Motor neuron (in vitro differentiated cells): ENCODE measurements around the gene COX8C. TPM values are rescaled to one million over a fixed set of nuclear protein-coding genes. Genes with fewer than 3 reads are reported as not detected.

Source experiments
- ATAC-seq, 8 experiments: fragments of 200-7000 bp; cut with Tn5 transposase; replicated peaks in 6 of 8; 2 replicates each; pipeline ENCODE4 v1.8.0; 2021; ENCODE audit warnings: mild to moderate bottlenecking in 8 of 8, moderate library complexity in 8 of 8
- H3K27ac ChIP-seq, 2 donors: fragments of 250-450 bp; sonication (Bioruptor Pico); 2 replicates each; pipeline ENCODE4 v1.9.0; 2021; ENCODE audit warnings: antibody characterized with exemption in 2 of 2, mild to moderate bottlenecking in 2 of 2, moderate library complexity in 1 of 2
- H3K4me1 ChIP-seq, 2 donors: fragments of 250-450 bp; sonication (Bioruptor Pico); replicated peaks in 1 of 2; 2 replicates each; pipeline ENCODE4 v1.6.1; 2021; ENCODE audit warnings: antibody characterized with exemption in 2 of 2, mild to moderate bottlenecking in 2 of 2, moderate library complexity in 1 of 2
- H3K4me3 ChIP-seq, 5 donors: fragments of 250-450 bp; sonication (Bioruptor Pico); 2 replicates each; pipeline ENCODE4 v1.9.0; 2021; ENCODE audit warnings: antibody characterized with exemption in 5 of 5, mild to moderate bottlenecking in 5 of 5, moderate library complexity in 4 of 5
- WGBS, 10 experiments: fragments of 450-650 bp; shearing (Covaris generic); methylation state at CpG; one replicate each; pipeline ENCODE4 v1.0.0; 2022; 5-methylcytosine and 5-hydroxymethylcytosine counted together
- in situ Hi-C, 9 experiments: fragments of 400-800 bp; cut with MboI; loops; one replicate each; pipeline ENCODE4 v1.15.0; 2021; ENCODE audit warnings: low sequenced_read_pairs in 9 of 9, low pct_unique_long_range_greater_than_20kb in 2 of 9; ENCODE audit not compliant: unreplicated experiment in 9 of 9
- total RNA-seq, 8 experiments: library from RNA; unstranded; fragments of 300-600 nt; gene quantifications; 2 replicates each; pipeline versions ENCODE4 v1.2.3 to v1.2.4, GENCODE V29; 2022

COX8C gene
- total RNA-seq, 8 experiments from 2014 or later, result 0.55 to 1.3 TPM; not detected in 6

DNA sequence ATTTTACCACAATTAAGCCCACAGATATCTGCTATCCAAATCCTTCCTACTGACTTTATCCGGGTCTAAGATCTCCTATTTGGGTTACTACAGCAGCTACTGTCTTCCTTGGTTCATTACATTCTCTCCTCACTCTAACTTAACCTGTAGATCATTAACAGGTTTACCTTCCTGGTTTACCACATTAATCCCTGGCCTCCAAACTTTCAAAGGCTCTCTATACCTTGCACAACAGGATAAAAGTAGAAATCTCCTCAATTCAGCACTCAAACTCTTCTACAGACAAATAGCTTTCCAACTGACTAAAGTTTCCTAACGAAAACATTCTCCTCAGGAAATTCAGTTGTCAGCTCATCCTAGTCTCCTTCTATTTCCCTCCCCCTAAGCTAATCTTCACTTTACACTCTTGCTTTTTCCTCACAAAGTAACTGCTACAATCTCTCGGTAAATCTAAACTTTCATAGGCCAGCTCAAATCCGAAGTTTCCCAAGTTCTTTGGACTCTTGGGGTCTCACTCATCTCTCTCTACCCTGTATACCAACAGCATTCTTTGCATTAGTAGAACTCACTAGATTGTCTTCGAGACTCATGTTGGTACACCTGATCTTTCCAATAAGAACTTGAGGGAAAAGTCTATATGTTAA lies 16.9 kb upstream of the COX8C start:
- H3K4me1 ChIP-seq, result peaks cover 14% of the 10 kb centered on the region in 2 donors
- no peak for ATAC-seq
- in situ Hi-C loops, result no loop called here
- WGBS, 10 experiments, result 50 to 84% (median 80%) methylated on average over 2 to 5 of the region's 5 CpGs
- no peak overlapping the region for H3K27ac ChIP-seq
- no peak overlapping the region for H3K4me3 ChIP-seq

DNA sequence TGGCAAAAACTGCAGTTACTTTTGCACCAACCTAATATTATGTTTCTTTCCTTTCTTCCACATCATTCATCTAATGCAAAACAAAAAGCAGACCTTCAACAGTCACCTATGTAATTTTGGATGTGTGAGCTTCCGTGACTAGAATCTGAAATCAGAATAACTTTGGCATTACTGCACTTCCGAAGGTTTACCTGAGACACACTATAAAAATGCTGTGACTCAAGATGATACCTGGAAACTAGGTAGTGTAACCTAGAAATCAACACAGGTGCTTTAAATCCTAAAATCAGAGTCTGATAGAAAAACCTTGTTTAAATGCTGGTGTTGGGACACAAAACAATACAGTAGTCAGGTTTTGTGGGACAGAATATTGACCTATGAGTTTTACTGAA lies 16.4 kb upstream of the COX8C start:
- 83 to 100% (median 100%) methylated on average over 1 to 2 of the region's 2 CpGs; no CpG with 5 or more reads in 5 of the 10 experiments for WGBS, 10 experiments
- ATAC-seq, result no peak
- Histone ChIP-seq H3K4me1 (peaks cover 14% of the 10 kb centered on the region in 2 donors), H3K4me3 (no peak overlapping the region), H3K27ac (no peak overlapping the region)
- in situ Hi-C loops, result no loop called here

DNA sequence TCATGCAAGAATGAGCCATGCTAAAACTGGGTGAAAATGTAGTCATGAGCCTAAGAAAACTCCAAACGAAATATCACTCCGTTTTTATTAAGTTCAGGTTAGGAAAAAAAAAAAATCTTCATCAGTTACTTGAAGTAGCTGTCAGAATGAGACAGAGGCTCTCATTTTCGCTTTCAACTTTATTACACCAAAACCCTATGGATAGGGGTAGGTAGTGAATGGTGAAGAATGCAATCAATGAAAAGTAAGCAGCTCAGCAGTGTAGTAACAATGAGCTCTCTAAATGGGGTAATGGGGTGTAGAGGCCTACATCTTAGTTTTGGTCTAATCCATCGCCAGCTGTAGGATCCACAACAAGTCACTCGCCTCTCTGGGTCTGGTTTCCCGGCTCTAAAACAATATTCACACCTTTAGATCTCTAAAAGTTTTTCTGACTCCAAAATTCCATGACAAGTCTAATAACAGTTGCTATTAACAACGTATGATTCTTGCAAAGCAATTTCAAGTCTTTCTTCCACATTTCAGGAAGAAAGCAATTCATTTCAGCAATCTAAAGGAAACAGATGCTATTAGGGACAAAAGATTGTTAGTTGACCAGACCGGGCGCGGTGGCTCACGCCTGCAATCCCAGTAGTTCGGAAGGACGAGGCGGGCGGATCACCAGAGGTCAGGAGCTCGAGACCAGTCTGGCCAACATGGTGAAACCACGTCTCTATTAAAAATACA lies 15.8 kb upstream of the COX8C start:
- in situ Hi-C loops, result no loop called here
- 0 to 84% (median 55%) methylated on average over 1 to 11 of the region's 17 CpGs for WGBS, 10 experiments
- Histone ChIP-seq H3K4me1 (peaks cover 14% of the 10 kb centered on the region in 2 donors), H3K4me3 (peak overlapping the region; percentile 80 to 98 (median 92)), H3K27ac (no peak overlapping the region)
- ATAC-seq, result no peak

DNA sequence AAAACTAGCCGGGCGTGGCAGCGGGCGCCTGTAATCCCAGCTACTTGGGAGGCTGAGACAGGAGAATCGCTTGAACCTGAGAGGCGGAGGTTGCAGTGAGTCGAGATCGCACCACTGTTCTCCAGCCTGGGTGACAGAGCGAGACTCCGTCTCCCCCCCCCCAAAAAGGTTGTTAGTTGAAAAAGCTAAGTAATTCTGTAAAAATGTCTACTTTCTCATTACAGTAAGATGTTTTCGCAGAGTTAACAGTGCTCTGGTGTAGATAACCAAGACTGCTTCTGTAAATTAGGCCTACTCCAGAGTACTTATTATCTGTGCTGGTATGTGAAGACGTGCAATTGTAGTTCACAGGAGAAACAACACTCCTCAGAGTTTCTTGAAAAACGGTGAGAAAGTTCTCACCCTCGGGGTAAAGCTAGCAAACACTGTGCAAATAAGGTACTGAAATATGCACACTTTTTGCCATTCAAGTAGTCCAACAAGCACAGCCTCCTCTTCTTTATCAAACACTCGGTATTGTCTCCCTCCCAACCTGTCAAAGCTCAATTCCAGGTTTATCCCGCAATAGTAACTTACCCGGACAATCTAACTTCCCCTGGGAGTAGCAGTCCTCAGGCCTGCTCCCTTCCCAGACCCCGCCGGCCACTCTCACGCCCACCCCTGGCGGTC lies 15.1 kb upstream of the COX8C start:
- Histone ChIP-seq H3K4me3 (peak overlapping the region; percentile 80 to 98 (median 92)), H3K4me1 (peaks cover 14% of the 10 kb centered on the region in 2 donors), H3K27ac (peak overlapping the region; percentile 95 to 97)
- ATAC-seq, result peak in 1 of 8 experiments; percentile 5
- in situ Hi-C loops, result no loop called here
- 0 to 47% (median 15%) methylated on average over 2 to 10 of the region's 21 CpGs for WGBS, 10 experiments

DNA sequence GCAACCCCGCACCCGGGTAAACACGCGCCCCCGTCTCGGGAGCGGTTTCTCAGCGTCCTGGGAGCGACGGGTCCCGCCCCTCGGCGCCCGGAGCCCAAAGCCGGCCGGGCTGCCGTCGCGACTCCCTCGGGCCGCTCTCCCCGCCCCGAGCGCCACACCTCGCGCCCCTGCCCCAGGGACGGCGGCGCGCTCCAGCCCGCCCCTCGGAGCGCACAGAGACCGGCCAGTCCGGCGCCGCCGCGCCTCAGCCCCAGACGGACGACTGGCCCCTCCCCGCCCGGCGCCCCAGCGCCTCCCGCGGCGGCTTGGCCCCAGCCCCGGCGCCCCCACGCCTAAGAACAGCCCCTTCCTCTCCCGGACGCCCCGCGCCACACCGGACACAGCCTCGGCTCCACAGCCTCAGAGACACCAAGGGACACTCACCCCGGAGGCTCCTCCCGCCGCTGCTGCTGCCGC lies 14.6 kb upstream of the COX8C start:
- Histone ChIP-seq H3K27ac (peak overlapping the region; percentile 95 to 97), H3K4me3 (peak overlapping the region; percentile 80 to 98 (median 92)), H3K4me1 (peaks cover 14% of the 10 kb centered on the region in 2 donors)
- WGBS, 10 experiments, result no CpG with 5 or more reads among the region's 61 CpGs
- peak; percentile 70 to 83 (median 81) for ATAC-seq
- in situ Hi-C loops, result no loop called here

DNA sequence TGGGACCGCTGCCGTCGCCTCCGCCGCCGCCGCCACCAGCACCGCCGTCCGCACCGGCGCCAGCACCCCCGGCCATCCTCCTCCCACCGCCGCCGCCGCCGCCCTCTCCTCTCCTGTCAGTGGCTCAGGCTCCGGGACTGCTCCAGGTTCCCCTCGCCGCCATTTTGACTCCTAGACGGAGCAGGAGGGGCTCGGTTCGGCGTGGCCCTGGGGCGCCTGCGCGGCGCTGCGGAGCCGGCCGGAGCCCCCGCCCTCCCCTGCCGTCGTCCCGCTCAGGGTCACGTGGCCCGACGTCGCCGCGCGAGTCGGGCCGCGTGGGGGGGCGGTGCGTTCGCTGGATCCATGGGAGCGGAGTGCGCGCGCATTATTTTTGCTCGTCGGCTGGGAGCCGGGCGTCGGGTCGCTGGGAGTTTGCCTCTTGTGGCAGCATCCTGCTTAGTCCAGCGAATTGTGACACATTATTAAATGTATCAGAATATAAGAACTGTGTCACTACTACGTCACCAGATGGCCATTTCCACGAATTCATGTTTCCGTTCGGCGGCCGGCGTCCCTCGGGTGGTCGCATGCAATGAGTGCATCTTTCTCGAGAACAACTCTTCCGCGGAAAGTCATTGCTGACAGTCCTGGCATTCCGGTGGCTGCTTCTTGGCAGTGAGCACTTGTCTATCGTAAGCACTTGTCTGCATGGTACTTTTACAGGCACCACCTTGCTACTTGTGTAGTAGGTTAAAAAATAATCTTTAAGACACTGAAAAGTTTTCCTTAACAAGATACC lies 13.9 kb upstream of the COX8C start, which contains the start of gene BTBD7:
Gene BTBD7 (minus strand): TSS at position 184 of the 778 bp plus-strand sequence. CDS start 36,985 bp downstream, outside the sequence.
- in situ Hi-C loops, result no loop called here
- H3K4me3 ChIP-seq, result peak within 1 kb of the TSS; percentile 80 to 98 (median 92)
- peaks cover 14% of the 10 kb centered on the region in 2 donors for H3K4me1 ChIP-seq
- peak within 1 kb of the TSS; percentile 95 to 97 for H3K27ac ChIP-seq
- 0 to 7% (median 0%) methylated on average over 2 to 34 of the region's 74 CpGs; no CpG with 5 or more reads in 2 of the 10 experiments for WGBS, 10 experiments
- ATAC-seq, result peak; percentile 86 to 92 (median 91)

DNA sequence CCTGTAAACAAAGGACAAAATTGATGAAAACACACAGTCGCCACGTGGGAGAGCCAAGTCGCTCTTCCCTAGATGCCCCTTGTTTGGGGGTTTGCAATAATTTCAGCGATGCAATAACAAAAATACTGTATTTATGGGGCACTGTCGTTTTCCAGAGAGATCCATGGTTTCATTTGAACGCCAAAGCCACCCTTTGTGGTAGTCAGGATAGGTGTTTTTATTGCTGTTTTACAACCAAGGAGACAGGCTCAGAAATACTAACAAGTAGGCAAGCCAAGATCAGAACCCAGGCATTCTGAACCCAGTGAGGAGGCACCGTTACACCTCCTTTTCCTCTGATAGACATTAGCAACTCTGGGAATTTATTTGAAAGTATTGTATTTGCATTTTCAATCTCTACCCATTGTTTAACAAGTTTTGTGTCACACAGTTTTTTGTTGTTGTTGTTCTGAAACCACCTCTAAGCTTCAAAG lies 13.3 kb upstream of the COX8C start:
- ATAC-seq, result no peak
- Histone ChIP-seq H3K4me3 (peak overlapping the region; percentile 80 to 98 (median 92)), H3K4me1 (peaks cover 14% of the 10 kb centered on the region in 2 donors), H3K27ac (peak overlapping the region; percentile 28 to 43)
- WGBS, 10 experiments, result 0 to 34% (median 7%) methylated on average over 1 to 7 of the region's 7 CpGs
- in situ Hi-C loops, result no loop called here

DNA sequence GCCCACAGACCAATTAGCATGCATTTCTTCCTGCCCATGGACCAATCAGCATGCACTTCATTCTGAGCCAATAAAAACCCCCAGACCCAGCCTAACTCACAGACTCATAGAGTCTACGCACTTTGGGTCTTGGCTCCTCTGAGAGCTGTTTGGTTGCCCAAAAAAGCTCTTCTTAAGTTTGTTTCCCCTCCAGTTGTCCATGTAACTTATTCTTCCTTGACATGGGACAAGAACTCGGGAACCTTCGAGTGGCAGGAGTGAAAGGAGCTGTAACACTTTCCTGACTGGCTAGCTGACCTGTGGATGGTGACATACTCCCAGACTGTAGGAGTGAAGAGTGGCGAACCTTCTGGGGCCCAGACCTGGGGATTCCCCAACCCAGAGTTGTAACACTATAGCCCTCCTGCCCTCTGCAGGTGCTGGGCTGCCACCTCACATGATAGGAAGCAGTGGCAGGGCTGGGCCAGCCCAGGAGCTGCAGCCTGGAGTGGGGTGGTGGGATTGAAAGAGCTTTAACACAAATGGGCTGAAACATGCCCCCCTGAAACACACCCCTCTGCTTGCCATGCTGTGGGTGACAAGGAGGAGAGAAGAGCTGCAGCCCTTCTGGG lies 9.7 kb upstream of the COX8C start:
- 75 to 100% (median 90%) methylated on average over 2 to 4 of the region's 4 CpGs; no CpG with 5 or more reads in 5 of the 10 experiments for WGBS, 10 experiments
- H3K4me3 ChIP-seq, result no peak overlapping the region
- H3K4me1 ChIP-seq, result peaks cover 7 to 8% of the 10 kb centered on the region in 2 donors
- in situ Hi-C loops, result no loop called here
- no peak for ATAC-seq
- H3K27ac ChIP-seq, result no peak overlapping the region

DNA sequence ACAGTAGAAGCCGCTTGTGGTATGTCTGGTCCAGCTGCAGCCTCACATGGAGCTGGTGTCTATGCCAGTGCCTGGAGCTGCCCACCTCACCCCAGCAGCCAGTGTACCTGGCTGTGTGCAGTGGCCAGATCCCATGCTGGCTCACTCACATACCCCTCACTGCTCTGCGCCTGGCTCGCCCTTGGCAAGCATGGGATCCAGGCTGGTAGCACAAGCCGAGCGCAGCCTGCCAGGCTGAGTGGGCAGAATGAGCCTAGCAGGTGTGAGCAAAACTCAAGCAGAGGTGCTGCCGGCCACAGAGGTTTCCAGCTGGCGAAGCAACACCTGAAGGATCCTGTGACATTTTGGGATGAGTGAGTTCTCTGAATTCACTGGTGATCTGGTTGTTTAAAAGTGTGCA lies 9.1 kb upstream of the COX8C start:
- no peak for ATAC-seq
- Histone ChIP-seq H3K4me1 (peaks cover 7 to 8% of the 10 kb centered on the region in 2 donors), H3K4me3 (no peak overlapping the region), H3K27ac (no peak overlapping the region)
- in situ Hi-C loops, result no loop called here
- 40 to 100% (median 79%) methylated on average over 1 to 6 of the region's 7 CpGs; no CpG with 5 or more reads in 6 of the 10 experiments for WGBS, 10 experiments

DNA sequence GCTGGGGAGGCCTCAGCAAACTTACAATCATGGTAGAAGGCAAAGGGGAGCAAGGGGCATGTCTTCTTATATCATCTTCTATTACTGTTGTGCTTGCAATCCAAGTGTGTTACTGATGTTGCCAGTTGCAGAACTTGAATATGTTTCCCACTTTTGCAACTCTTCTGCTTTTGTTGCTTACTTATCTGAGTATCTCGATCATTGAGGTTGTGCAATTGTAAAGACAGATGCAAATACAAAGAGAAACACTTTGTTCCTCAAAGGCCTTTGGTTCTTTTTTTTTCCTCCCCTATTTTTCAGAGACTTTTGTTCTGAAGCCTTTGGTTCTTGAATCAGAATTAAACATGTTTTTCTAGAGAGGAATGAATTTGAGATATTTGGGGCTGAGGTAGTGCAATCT lies 3.7 kb upstream of the COX8C start:
- in situ Hi-C loops, result no loop called here
- Histone ChIP-seq H3K4me1 (peaks cover 0 to 5% of the 10 kb centered on the region in 2 donors), H3K4me3 (no peak overlapping the region), H3K27ac (no peak overlapping the region)
- whole genome bisulfite sequencing, 10 experiments, result 0 to 86% (median 33%) methylated on average over 1 of the region's 1 CpG; no CpG with 5 or more reads in 1 of the 10 experiments
- no peak for ATAC-seq

DNA sequence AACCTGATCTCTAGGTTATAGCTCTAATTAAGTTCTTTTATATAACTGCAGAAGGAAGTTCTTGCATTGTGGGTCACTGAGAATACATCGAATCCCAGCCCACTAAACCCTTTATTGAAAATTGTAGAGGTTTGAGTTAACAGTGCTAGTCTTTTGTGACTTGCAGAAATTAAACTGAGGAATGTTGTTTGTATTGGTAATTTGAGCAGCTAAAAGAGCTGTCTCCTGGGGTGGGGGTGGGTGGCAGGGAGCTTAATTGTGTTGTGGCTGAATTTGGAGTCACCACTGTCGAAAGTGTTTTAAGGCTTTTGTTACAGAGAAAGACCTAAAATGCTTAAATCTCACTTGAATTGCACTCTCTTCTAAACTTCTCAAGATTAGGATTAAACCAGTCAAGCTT lies 3.2 kb upstream of the COX8C start:
- H3K27ac ChIP-seq, result no peak overlapping the region
- in situ Hi-C loops, result no loop called here
- H3K4me3 ChIP-seq, result no peak overlapping the region

DNA sequence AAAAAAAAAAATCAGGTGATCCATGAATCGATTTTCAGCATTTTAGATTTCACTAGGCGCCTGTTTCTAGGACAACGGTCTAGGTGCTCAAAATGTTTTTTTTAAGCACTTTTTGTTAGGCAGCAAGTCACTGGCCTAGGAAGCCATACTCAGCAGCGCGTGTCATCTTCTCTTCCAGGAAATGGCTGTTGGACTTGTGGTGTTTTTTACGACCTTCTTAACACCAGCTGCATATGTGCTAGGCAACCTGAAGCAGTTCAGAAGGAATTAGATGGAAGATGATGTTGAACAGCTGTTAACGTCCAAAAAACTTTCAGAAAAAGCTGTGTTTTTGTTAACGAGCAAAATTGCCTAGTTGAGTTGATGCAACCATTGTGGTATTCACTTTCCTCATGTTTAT lies 868 bp downstream of the COX8C start:
- in situ Hi-C loops, result no loop called here
- 16 to 96% (median 83%) methylated on average over 2 to 8 of the region's 8 CpGs; no CpG with 5 or more reads in 1 of the 10 experiments for WGBS, 10 experiments
- Histone ChIP-seq H3K4me3 (no peak overlapping the region), H3K4me1 (peaks cover 0 to 5% of the 10 kb centered on the region in 2 donors), H3K27ac (no peak overlapping the region)
- no peak for ATAC-seq

More for the DNA sequence above, 3.2 kb upstream of the COX8C start:
- ATAC-seq, result no peak
- WGBS, 10 experiments, result 0 to 25% (median 11%) methylated on average over 1 to 2 of the region's 2 CpGs; no CpG with 5 or more reads in 4 of the 10 experiments
- peaks cover 0 to 5% of the 10 kb centered on the region in 2 donors for H3K4me1 ChIP-seq
